ENCODE results near the gene WFIKKN2. TPM values are rescaled to one million over a fixed set of nuclear protein-coding genes. Genes with fewer than 3 reads are reported as not detected.

WFIKKN2 gene
- total RNA-seq, 1 experiment from 2014 or later: not detected

GRCh38 chr17:50822550-50822949 is 12.8 kb upstream of the WFIKKN2 start:
- H3K27me3 ChIP-seq (replicated peaks; ENCODE audit: insufficient read depth, low read depth, low read length, poor library complexity): no peaks in the 10 kb centered on the region
- ChIA-PET CTCF (interaction anchor here (0.7 kb wide), 1 partner anchor 126 kb away, joined by 3 read pairs; no protein-coding TSS in a partner anchor), POLR2A (ENCODE audit: low non-redundant PET) (no interaction called here)
- H3K27ac ChIP-seq (ENCODE audit: low read depth, low read length, poor library complexity, severe bottlenecking): no peak overlapping the region
- H3K4me3 ChIP-seq (ENCODE audit: low read depth, low read length, poor library complexity, severe bottlenecking): no peak overlapping the region
- BruUV-seq (replicated peaks): no TSS peak
- H3K9me3 ChIP-seq (ENCODE audit: low read depth, low read length, poor library complexity, severe bottlenecking): no peaks in the 10 kb centered on the region
- no peaks in the 10 kb centered on the region for H3K36me3 ChIP-seq (ENCODE audit: insufficient read depth, low read length, poor library complexity, severe bottlenecking)
- no peak for TF ChIP-seq CTCF (conservative IDR thresholded peaks at IDR 0.05; ENCODE audit: low read depth, low read length)
- no peak for TF ChIP-seq EZH2 (IDR thresholded peaks at IDR 0.05; ENCODE audit: borderline replicate concordance, low read depth, low read length, poor library complexity, severe bottlenecking)
- intact Hi-C loops (cut with micrococcal nuclease; ENCODE audit: unreplicated experiment): no loop called here
- DNase-seq (ENCODE audit: low spot score): no peak
- peaks cover 5% of the 10 kb centered on the region for H3K4me1 ChIP-seq (ENCODE audit: insufficient read depth, low read length, poor library complexity, severe bottlenecking)

DNA sequence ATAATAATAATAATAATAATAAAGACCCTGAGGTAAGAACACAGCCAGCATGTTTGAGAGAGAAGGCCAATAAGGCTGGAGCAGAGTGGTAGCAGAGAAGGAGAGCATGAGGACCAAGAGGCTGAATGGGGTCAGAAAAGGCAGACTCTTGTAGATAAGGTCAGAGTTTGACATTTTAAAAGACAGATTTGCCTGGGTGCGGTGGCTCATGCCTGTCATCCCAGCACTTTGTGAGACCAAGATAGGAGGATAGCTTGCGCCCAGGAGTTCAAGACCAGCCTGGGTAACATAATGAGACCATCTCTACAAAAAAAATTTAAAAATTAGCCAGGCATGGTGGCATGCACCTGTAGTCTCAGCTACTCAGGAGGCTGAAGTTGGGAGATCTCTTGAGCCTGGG is 11.0 kb upstream of the WFIKKN2 start:
- Histone ChIP-seq H3K4me3 (ENCODE audit: low read depth, low read length, poor library complexity, severe bottlenecking) (no peak overlapping the region), H3K27ac (ENCODE audit: low read depth, low read length, poor library complexity, severe bottlenecking) (no peak overlapping the region), H3K36me3 (ENCODE audit: insufficient read depth, low read length, poor library complexity, severe bottlenecking) (no peaks in the 10 kb centered on the region), H3K4me1 (ENCODE audit: insufficient read depth, low read length, poor library complexity, severe bottlenecking) (no peaks in the 10 kb centered on the region), H3K27me3 (replicated peaks; ENCODE audit: insufficient read depth, low read depth, low read length, poor library complexity) (no peaks in the 10 kb centered on the region), H3K9me3 (ENCODE audit: low read depth, low read length, poor library complexity, severe bottlenecking) (no peaks in the 10 kb centered on the region)
- intact Hi-C loops (cut with micrococcal nuclease; ENCODE audit: unreplicated experiment): no loop called here
- no TSS peak for BruUV-seq (replicated peaks)
- CTCF ChIA-PET: no interaction called here
- POLR2A ChIA-PET (ENCODE audit: low non-redundant PET): no interaction called here
- no peak for DNase-seq (ENCODE audit: low spot score)
- TF ChIP-seq CTCF (conservative IDR thresholded peaks at IDR 0.05; ENCODE audit: low read depth, low read length) (no peak), EZH2 (IDR thresholded peaks at IDR 0.05; ENCODE audit: borderline replicate concordance, low read depth, low read length, poor library complexity, severe bottlenecking) (no peak)

DNA sequence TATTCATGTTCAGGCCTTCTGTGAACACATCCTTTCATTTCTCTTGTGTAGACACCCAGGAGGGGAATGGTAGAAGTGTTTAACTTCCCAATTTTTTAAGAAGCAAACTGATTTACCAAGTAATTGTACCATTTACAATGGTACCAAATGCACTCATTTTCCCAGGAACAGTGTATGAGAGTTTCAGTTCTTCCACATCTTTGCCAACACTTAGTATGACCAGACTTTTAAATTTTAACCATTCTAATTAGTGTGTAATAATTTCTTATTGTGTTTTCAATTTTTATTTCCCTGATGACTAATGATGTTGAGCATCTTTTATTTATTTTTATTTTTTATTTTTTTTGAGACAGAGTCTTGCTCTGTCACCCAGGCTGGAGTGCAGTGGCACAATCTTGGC is 10.2 kb upstream of the WFIKKN2 start:
- POLR2A ChIA-PET (ENCODE audit: low non-redundant PET): no interaction called here
- no TSS peak for BruUV-seq (replicated peaks)
- CTCF ChIA-PET: no interaction called here

More for the DNA sequence above, 10.2 kb upstream of the WFIKKN2 start:
- no peaks in the 10 kb centered on the region for H3K36me3 ChIP-seq (ENCODE audit: insufficient read depth, low read length, poor library complexity, severe bottlenecking)
- no peaks in the 10 kb centered on the region for H3K4me1 ChIP-seq (ENCODE audit: insufficient read depth, low read length, poor library complexity, severe bottlenecking)
- no peaks in the 10 kb centered on the region for H3K27me3 ChIP-seq (replicated peaks; ENCODE audit: insufficient read depth, low read depth, low read length, poor library complexity)
- intact Hi-C loops (cut with micrococcal nuclease; ENCODE audit: unreplicated experiment): no loop called here
- no peak for TF ChIP-seq CTCF (conservative IDR thresholded peaks at IDR 0.05; ENCODE audit: low read depth, low read length)
- no peak for TF ChIP-seq EZH2 (IDR thresholded peaks at IDR 0.05; ENCODE audit: borderline replicate concordance, low read depth, low read length, poor library complexity, severe bottlenecking)
- no peak overlapping the region for H3K4me3 ChIP-seq (ENCODE audit: low read depth, low read length, poor library complexity, severe bottlenecking)
- no peaks in the 10 kb centered on the region for H3K9me3 ChIP-seq (ENCODE audit: low read depth, low read length, poor library complexity, severe bottlenecking)
- H3K27ac ChIP-seq (ENCODE audit: low read depth, low read length, poor library complexity, severe bottlenecking): no peak overlapping the region
- DNase-seq (ENCODE audit: low spot score): no peak
